Body of pancreas (tissue), 4 donors: Measurements from ENCODE around the gene MMP20.

ENCODE experiments used
- CTCF ChIP-seq, 7 experiments: fragments of 450-650 bp in 4 of 7; fragments of 200-600 bp in 3 of 7; sonication (generic) in 3 of 7; IDR thresholded peaks; one replicate each; pipeline ENCODE4 v1.5.1; 2016 to 2019; ENCODE audit warnings: antibody characterized with exemption in 7 of 7
- POLR2A ChIP-seq, 3 donors: fragments of 450-650 bp; IDR thresholded peaks; one replicate each; pipeline ENCODE4 v1.6.1; 2016; ENCODE audit warnings: antibody characterized with exemption in 3 of 3, mild to moderate bottlenecking in 2 of 3

DNA sequence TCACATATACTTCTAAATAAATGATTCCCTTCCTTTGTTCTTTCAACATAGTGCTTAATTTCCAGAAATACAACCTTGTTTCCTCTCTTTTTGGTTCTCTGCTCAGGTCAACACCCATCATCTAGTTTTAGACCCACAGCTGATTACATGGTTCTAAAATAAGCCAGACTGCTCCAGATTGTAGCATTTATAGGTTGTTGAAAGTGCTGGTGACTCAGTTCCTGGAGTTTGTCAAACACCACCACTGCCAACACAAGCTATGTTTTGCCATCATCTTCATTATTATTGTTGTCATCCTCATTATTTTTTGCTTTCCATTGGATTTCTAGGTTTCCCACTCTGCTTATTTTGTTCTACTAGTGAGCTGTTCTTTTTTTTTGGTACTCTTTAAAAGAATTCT is 22.3 kb upstream of the MMP20 start:
- TF ChIP-seq CTCF (IDR thresholded peaks at IDR 0.05) (no peak), POLR2A (IDR thresholded peaks at IDR 0.05) (no peak)
